Tibial artery (tissue), 4 donors: ENCODE measurements around the gene PSENEN.

ENCODE experiments used
- DNase-seq, 2 donors: peaks; one replicate each; pipeline ENCODE4 v3.0.0-alpha.2; 2019
- H3K27ac ChIP-seq, 2 donors: fragments of 200-600 bp; sonication (generic) in 1 of 2; 1 replicate in 1 of 2; 2 replicates in 1 of 2; pipeline ENCODE4 v1.5.1; 2018 to 2019; ENCODE audit warnings: mild to moderate bottlenecking in 1 of 2
- H3K27me3 ChIP-seq, 2 donors: fragments of 200-600 bp; sonication (generic) in 1 of 2; one replicate each; pipeline versions ENCODE4 v1.5.1 to v1.6.0; 2016 to 2019
- H3K36me3 ChIP-seq, 3 donors: fragments of 200-600 bp; sonication (generic) in 2 of 3; one replicate each; pipeline ENCODE4 v1.5.1; 2016 to 2019; ENCODE audit warnings: mild to moderate bottlenecking in 2 of 3
- H3K4me1 ChIP-seq, 4 donors: fragments of 200-600 bp; sonication (generic) in 2 of 4; 1 replicate in 3 of 4; 2 replicates in 1 of 4; pipeline ENCODE4 v1.5.1; 2016 to 2019
- H3K4me3 ChIP-seq, 2 donors: fragments of 200-600 bp; sonication (generic) in 1 of 2; 1 replicate in 1 of 2; 2 replicates in 1 of 2; pipeline ENCODE4 v1.5.1; 2018 to 2019; ENCODE audit warnings: mild to moderate bottlenecking in 2 of 2
- H3K9me3 ChIP-seq, 3 donors: fragments of 200-600 bp; sonication (generic) in 1 of 3; one replicate each; pipeline ENCODE4 v1.5.1; 2016 to 2019
- intact Hi-C: fragments of 100-400 bp; cut with DNase I; formaldehyde crosslinking; loops from one replicate; pipeline ENCODE4 v1.15.0; 2023; ENCODE audit warnings: low total_unique reads
- TF ChIP-seq, protein P1 (sequence below), 2 experiments: fragments of 200-600 bp in 1 of 2; fragments of 450-650 bp in 1 of 2; IDR thresholded peaks; one replicate each; pipeline ENCODE4 v1.5.1; 2017 to 2019; ENCODE audit warnings: antibody characterized with exemption in 2 of 2, mild to moderate bottlenecking in 1 of 2, moderate library complexity in 1 of 2

PSENEN gene

DNA sequence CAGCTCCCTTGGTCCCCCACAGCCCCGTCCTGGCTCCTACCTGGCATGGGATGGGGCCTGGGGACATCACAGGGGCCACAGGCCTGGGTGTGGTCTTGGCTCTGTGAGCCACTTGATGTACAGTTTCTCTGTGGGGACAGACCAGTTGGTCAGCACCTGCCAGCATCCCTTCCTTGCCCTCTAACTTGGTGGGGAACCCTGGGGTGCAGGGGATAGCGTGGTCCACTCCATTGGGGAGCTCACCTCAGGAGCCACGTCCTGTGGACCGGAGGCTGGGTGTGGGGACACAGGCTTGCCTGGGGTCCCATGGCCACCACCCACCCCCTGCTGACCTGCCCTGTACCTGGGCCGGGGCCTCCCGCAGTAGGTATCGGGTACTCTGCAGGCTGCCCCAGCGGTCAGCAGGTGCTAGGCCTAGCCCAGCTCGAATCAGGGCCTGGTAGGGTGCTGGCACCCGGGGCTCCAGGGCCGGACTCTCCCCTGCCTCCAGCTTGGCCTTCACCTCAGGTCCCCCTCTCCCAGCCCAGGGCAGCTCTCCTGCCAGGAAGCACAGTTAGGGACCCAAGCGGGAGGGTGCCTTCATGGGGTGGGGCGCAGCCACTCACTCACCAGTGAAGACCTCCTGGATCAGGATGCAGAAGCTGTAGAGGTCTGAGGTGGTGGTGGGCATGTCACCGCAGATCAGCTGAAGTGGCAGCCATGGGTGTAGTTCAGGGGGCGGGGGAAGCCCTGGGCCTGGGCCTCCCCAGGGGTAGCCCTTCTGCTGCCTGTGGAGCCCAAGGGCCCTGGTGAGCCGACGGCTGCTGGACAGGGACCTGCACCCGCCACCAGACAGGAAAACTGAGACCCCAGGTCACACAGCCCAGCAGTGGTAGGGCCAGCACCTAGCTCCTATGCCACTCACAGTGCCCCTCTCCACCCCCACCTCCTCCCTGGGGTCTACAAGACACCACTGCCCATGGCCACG is 44.8 kb downstream of the PSENEN start:
- Histone ChIP-seq H3K27me3 (peaks cover 0 to 3% of the 10 kb centered on the region in 2 donors), H3K9me3 (no peaks in the 10 kb centered on the region), H3K27ac (no peak overlapping the region), H3K36me3 (peaks cover 5 to 30% (median 8%) of the 10 kb centered on the region in 3 donors), H3K4me3 (no peak overlapping the region), H3K4me1 (no peaks in the 10 kb centered on the region)
- TF ChIP-seq, protein P1, sequence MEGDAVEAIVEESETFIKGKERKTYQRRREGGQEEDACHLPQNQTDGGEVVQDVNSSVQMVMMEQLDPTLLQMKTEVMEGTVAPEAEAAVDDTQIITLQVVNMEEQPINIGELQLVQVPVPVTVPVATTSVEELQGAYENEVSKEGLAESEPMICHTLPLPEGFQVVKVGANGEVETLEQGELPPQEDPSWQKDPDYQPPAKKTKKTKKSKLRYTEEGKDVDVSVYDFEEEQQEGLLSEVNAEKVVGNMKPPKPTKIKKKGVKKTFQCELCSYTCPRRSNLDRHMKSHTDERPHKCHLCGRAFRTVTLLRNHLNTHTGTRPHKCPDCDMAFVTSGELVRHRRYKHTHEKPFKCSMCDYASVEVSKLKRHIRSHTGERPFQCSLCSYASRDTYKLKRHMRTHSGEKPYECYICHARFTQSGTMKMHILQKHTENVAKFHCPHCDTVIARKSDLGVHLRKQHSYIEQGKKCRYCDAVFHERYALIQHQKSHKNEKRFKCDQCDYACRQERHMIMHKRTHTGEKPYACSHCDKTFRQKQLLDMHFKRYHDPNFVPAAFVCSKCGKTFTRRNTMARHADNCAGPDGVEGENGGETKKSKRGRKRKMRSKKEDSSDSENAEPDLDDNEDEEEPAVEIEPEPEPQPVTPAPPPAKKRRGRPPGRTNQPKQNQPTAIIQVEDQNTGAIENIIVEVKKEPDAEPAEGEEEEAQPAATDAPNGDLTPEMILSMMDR (IDR thresholded peaks at IDR 0.05) = no peak
- intact Hi-C loops = no loop called here
- no peak for DNase-seq

DNA sequence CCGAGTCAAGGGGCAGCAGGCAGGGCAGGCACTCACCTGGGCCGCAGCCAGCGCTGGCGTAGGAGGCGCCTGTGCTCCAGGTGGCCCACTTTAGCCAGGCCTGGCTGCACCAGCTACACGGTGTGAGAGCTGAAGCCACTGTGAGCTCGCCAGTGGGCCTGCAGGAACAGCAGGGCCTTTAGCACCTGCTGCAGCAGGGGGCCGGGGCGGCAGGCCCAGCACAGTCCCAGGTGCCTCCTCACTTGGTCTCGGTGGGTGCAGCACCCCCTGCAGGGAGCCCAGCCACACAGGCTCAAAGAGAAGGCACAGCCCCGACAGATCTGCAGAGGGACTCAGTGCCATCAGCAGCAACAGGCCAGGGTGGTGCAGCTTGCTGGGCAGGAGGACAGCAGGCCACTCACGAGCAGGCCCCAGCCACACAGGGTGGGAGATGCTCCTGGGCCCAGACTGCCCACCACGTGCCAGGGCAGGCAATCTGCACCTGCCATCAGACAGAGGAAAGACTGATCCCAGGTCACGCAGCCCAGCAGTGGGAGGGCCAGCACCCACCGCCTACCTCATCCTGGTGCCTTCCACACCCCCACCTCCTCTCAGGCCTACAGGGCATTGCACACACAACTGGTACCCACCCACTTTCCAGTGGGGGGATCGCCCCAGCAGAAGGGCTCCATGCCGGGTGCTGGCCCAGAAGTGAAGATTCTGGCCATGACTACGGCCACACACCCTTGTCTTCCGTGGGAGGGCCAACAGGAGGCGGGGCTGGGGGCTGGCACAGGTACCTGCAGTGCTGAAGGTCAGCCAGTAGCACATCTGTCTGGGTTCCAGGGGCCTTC is 45.7 kb downstream of the PSENEN start:
- H3K4me1 ChIP-seq = no peaks in the 10 kb centered on the region
- H3K36me3 ChIP-seq = peaks cover 0 to 21% (median 5%) of the 10 kb centered on the region in 3 donors
- no peak for DNase-seq
- H3K9me3 ChIP-seq = no peaks in the 10 kb centered on the region
- H3K27me3 ChIP-seq = peaks cover 0 to 3% of the 10 kb centered on the region in 2 donors
- H3K27ac ChIP-seq = no peak overlapping the region
- H3K4me3 ChIP-seq = no peak overlapping the region
- TF ChIP-seq, protein P1 (IDR thresholded peaks at IDR 0.05) = no peak
- intact Hi-C loops = no loop called here

DNA sequence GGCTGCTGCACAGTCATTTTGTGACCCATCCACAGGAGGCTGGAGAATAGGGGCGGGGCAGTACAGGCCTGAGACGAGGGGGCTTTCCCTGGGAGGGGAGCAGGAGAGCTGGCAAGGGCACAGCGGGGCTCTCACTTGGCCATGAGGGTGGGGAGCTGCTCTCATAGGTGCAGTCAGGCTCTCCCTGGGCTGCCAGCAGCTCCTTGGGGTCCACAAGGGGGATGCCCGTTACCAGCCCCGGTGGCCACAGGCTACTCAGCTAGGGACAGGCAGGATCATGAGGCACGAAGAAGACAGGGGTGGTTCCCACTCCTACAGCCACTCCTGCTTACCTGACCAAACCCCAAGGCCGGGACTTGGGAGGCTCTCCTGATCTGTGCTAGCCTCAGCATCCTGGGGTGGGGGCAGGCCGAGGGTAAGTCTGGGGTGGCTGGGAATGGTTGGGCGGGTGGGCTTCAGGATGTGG is 46.4 kb downstream of the PSENEN start:
- DNase-seq = no peak
- TF ChIP-seq, protein P1 (IDR thresholded peaks at IDR 0.05) = no peak
- peaks cover 0 to 10% of the 10 kb centered on the region in 2 donors for H3K27me3 ChIP-seq
- no peaks in the 10 kb centered on the region for H3K9me3 ChIP-seq
- no peaks in the 10 kb centered on the region for H3K4me1 ChIP-seq
- intact Hi-C loops = no loop called here
- peaks cover 0 to 14% (median 5%) of the 10 kb centered on the region in 3 donors for H3K36me3 ChIP-seq
- no peak overlapping the region for H3K27ac ChIP-seq
- H3K4me3 ChIP-seq = no peak overlapping the region

DNA sequence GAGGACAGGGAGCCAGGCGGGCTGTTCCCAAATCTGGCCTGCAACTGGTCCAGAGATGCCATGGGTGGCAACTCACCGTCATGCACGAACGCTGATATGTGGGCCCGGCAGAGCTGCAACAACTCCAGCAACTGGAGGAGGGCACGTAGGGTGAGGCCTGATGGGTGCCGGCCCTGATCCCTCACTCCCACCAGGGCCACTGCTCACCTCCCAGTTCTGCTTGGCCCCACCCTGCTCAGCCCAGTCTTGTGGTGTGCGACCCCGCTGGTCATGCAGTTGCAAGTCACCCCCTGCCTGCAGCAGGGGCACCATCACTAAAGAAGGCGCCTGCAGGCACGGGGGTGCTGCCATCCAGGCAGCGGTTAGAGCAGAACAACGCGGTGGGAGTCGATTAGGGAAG is 46.9 kb downstream of the PSENEN start:
- intact Hi-C loops = no loop called here
- TF ChIP-seq, protein P1 (IDR thresholded peaks at IDR 0.05) = no peak
- peaks cover 0 to 9% (median under 1%) of the 10 kb centered on the region in 3 donors for H3K36me3 ChIP-seq
- peaks cover 0 to 15% of the 10 kb centered on the region in 2 donors for H3K27me3 ChIP-seq
- H3K27ac ChIP-seq = no peak overlapping the region
- H3K4me3 ChIP-seq = no peak overlapping the region
- no peaks in the 10 kb centered on the region for H3K4me1 ChIP-seq
- H3K9me3 ChIP-seq = no peaks in the 10 kb centered on the region
- DNase-seq = no peak

DNA sequence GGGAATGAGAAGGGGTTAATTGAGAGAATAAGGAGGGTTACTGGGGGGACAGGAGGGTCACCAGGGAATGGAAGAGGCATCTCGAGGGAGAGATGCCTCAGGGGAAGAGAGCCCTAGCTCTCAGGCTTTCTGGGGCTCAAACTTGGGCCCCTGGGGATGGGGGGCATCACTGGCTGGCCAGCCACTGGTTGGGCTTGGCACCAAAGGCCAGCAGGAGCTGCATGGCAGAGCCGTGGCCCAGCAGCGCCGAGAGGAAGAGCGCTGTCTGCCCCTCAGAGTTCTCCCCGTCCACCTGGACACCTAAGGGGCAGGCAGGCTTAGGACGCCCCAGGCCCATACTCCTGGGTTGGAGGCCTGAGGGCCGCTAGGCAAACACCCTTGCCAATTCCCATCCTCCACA is 47.4 kb downstream of the PSENEN start:
- Histone ChIP-seq H3K9me3 (no peaks in the 10 kb centered on the region), H3K27me3 (peaks cover 0 to 20% of the 10 kb centered on the region in 2 donors), H3K27ac (no peak overlapping the region), H3K4me1 (no peaks in the 10 kb centered on the region), H3K4me3 (no peak overlapping the region), H3K36me3 (peaks cover 0 to 4% (median 0%) of the 10 kb centered on the region in 3 donors)
- no peak for DNase-seq
- intact Hi-C loops = no loop called here
- TF ChIP-seq, protein P1 (IDR thresholded peaks at IDR 0.05) = no peak
